Endothelial cell (in vitro differentiated cells): ENCODE data around the gene GNAS. TPM values are rescaled to one million over a fixed set of nuclear protein-coding genes. Genes with fewer than 3 reads are reported as not detected.

Source experiments
- DNase-seq: peaks from one replicate; pipeline ENCODE4 v3.0.0; 2021; ENCODE audit warnings: low spot score
- H3K27ac Mint-ChIP-seq: one replicate; pipeline ENCODE4 v1.8.0; 2021; ENCODE audit warnings: mixed read lengths, inconsistent platforms; ENCODE audit not compliant: unreplicated experiment
- H3K27me3 Mint-ChIP-seq: one replicate; pipeline ENCODE4 v1.8.0; 2021; ENCODE audit warnings: mild to moderate bottlenecking, moderate library complexity, mixed read lengths, inconsistent platforms; ENCODE audit not compliant: unreplicated experiment
- H3K36me3 Mint-ChIP-seq: one replicate; pipeline ENCODE4 v1.8.0; 2021; ENCODE audit warnings: mild to moderate bottlenecking, low read depth, mixed read lengths, inconsistent platforms; ENCODE audit not compliant: unreplicated experiment
- H3K4me1 Mint-ChIP-seq: one replicate; pipeline ENCODE4 v1.8.0; 2021; ENCODE audit warnings: mild to moderate bottlenecking, mixed read lengths, inconsistent platforms; ENCODE audit not compliant: unreplicated experiment
- H3K4me3 Mint-ChIP-seq: one replicate; pipeline ENCODE4 v1.8.0; 2021; ENCODE audit warnings: mild to moderate bottlenecking, mixed read lengths, inconsistent platforms; ENCODE audit not compliant: unreplicated experiment
- H3K9me3 Mint-ChIP-seq: one replicate; pipeline ENCODE4 v1.8.0; 2021; ENCODE audit warnings: mixed read lengths, inconsistent platforms; ENCODE audit not compliant: unreplicated experiment
- CTCF ChIP-seq: fragments of 200-600 bp; sonication (generic); IDR thresholded peaks from one replicate; pipeline ENCODE4 v1.5.0; 2021; ENCODE audit warnings: antibody characterized with exemption; ENCODE audit not compliant: unreplicated experiment
- total RNA-seq: library from RNA; stranded (reverse); fragmentation: NEBNext Ultra II Directional; extraction: Animal tissue kit (Norgen Biotek cat#: 25700); gene quantifications from one replicate; pipeline ENCODE4 v1.2.1, GENCODE V29; 2021; ENCODE audit not compliant: unreplicated experiment

Gene GNAS
- total RNA-seq, 1 donor from 2014 or later = 1,989 TPM

- DNase-seq = no peak
- Mint-ChIP-seq H3K27ac (peak overlapping the region; percentile 83), H3K36me3 (peaks cover 43% of the 10 kb centered on the region), H3K9me3 (no peaks in the 10 kb centered on the region), H3K4me1 (peaks cover 76% of the 10 kb centered on the region), H3K27me3 (peaks cover 19% of the 10 kb centered on the region), H3K4me3 (peak overlapping the region; percentile 83)
- TF ChIP-seq CTCF = no peak
These were observed 43.1 kb downstream of the GNAS start for GRCh38 chr20:58895448-58896180.

- no peak for TF ChIP-seq CTCF
- peaks cover 78% of the 10 kb centered on the region for H3K4me1 Mint-ChIP-seq
- no peaks in the 10 kb centered on the region for H3K9me3 Mint-ChIP-seq
- peak overlapping the region; percentile 80 for H3K27ac Mint-ChIP-seq
- H3K27me3 Mint-ChIP-seq = peaks cover 18% of the 10 kb centered on the region
- DNase-seq = no peak
- H3K36me3 Mint-ChIP-seq = peaks cover 47% of the 10 kb centered on the region
- H3K4me3 Mint-ChIP-seq = peak overlapping the region; percentile 3
These were observed 44.3 kb downstream of the GNAS start for GRCh38 chr20:58896820-58897219.

- Mint-ChIP-seq H3K4me1 (peaks cover 84% of the 10 kb centered on the region), H3K9me3 (no peaks in the 10 kb centered on the region), H3K36me3 (peaks cover 52% of the 10 kb centered on the region), H3K4me3 (peak overlapping the region; percentile 48), H3K27ac (peak overlapping the region; percentile 86), H3K27me3 (peaks cover 12% of the 10 kb centered on the region)
- no peak for TF ChIP-seq CTCF
- DNase-seq = no peak
These were observed 45.0 kb downstream of the GNAS start for GRCh38 chr20:58897488-58897887.

GRCh38 chr20:58898629-58899408, 46.3 kb downstream of the GNAS start:
- H3K27me3 Mint-ChIP-seq = peaks cover 9% of the 10 kb centered on the region
- no peak for TF ChIP-seq CTCF
- DNase-seq = no peak
- peak overlapping the region; percentile 62 for H3K4me3 Mint-ChIP-seq
- H3K4me1 Mint-ChIP-seq = peaks cover 83% of the 10 kb centered on the region
- H3K36me3 Mint-ChIP-seq = peaks cover 55% of the 10 kb centered on the region
- peak overlapping the region; percentile 45 for H3K27ac Mint-ChIP-seq
- no peaks in the 10 kb centered on the region for H3K9me3 Mint-ChIP-seq

GRCh38 chr20:58899512-58899911, 47.0 kb downstream of the GNAS start:
- Mint-ChIP-seq H3K27me3 (peaks cover 9% of the 10 kb centered on the region), H3K9me3 (no peaks in the 10 kb centered on the region), H3K36me3 (peaks cover 57% of the 10 kb centered on the region), H3K27ac (peak overlapping the region; percentile 59), H3K4me3 (no peak overlapping the region), H3K4me1 (peaks cover 82% of the 10 kb centered on the region)
- no peak for DNase-seq
- TF ChIP-seq CTCF = no peak
